K562 (cell line): ENCODE results near the gene GZMM. TPM values are rescaled to one million over a fixed set of nuclear protein-coding genes. Genes with fewer than 3 reads are reported as not detected.

Experiments
- BRD9 ChIP-seq: fragments of 450-650 bp; IDR thresholded peaks from 2 replicates; pipeline ENCODE4 v1.6.1; 2018; ENCODE audit warnings: low read depth; ENCODE audit not compliant: partially characterized antibody
- TSC22D4 ChIP-seq: fragments of 450-650 bp; IDR thresholded peaks from 2 replicates; pipeline ENCODE4 v1.6.1; 2016; ENCODE audit warnings: missing genetic modification characterization, missing biosample characterization, control low read depth
- ZBTB8A ChIP-seq: fragments of 450-650 bp; IDR thresholded peaks from 2 replicates; pipeline ENCODE4 v1.6.1; 2018; ENCODE audit warnings: mild to moderate bottlenecking, moderate library complexity; ENCODE audit not compliant: partially characterized antibody
- ZNF263 ChIP-seq: sonication (generic); formaldehyde crosslinking; IDR thresholded peaks from 2 replicates; pipeline ENCODE4 v1.8.0; 2022; ENCODE audit warnings: mild to moderate bottlenecking, missing genetic modification reagents, borderline replicate concordance
- polyA plus RNA-seq, 8 experiments: library from polyadenylated mRNA; depleted of rRNA in 4 of 8; stranded (reverse) in 5 of 8; unstranded in 3 of 8; fragments of >200 nt; fragmentation: Nextera tagmentation in 2 of 8; fragmentation: Illumina TruSeq in 1 of 8; extraction: Ambion mirVana in 2 of 8; extraction: Trizol in 1 of 8; gene quantifications; 2 replicates each; pipeline versions ENCODE4 v1.2.1 to v1.2.3, GENCODE V29; 2011 to 2014; ENCODE audit warnings: inconsistent platforms in 1 of 8, missing spikeins in 1 of 8
- total RNA-seq, 7 experiments: library from RNA; depleted of rRNA in 6 of 7; stranded (reverse); fragments of >200 nt in 6 of 7; fragmentation: Illumina TruSeq in 2 of 7; extraction: Trizol in 2 of 7; gene quantifications; 2 replicates each; pipeline versions ENCODE4 v1.2.1 to v1.2.3, GENCODE V29; 2011 to 2021; ENCODE audit warnings: low replicate concordance in 1 of 7
- TF ChIP-seq, protein P1 (sequence below): fragments of 250-450 bp; sonication (Bioruptor Pico); IDR thresholded peaks from 2 replicates; pipeline ENCODE4 v1.4.0; 2020; ENCODE audit warnings: mild to moderate bottlenecking, moderate library complexity
- TF ChIP-seq, protein P2 (sequence below): fragments of 450-650 bp; formaldehyde crosslinking; IDR thresholded peaks from 2 replicates; pipeline ENCODE4 v1.4.0; 2020; ENCODE audit warnings: mild to moderate bottlenecking, moderate library complexity

GZMM gene
- total and polyA plus RNA-seq, 9 of the 15 experiments (the other 6 are each of a cell fraction or from before 2014, with no cell fraction given) = 0.08 to 2.6 (median 0.70) TPM; not detected in 2

DNA sequence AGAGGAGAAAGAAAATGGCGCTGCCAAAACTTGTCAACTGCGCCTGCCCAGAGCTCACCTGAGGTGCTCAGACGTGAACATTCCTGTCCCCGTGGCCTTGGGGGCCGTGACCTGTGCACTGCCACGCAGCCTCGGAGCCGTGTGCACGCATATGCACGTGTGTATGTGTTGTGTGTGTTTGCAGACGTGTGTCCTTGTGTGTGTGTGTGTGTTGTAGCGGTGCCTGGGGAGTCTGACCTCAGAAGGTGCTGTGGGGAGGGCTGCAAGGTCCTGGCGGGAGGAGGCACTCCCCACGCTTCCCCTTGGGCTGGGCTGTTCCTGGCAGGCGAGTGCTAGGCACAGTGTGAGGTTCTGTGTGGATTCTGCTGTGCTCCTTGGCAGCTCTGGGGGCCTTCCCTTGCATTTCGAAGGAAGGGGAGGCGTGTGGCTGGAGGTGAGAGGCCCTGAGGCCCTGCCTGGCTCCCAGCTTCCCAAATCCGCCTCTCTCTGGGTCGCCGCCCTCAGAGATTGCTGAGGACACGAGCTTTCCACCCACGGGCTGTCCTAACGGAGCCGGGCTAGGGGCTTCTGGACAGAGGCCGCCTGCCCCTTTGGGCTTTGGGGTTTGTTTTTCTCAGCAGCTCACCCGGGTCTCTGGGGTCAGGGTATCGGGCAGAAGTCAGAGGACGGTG is 33.0 kb downstream of the GZMM start (continued):
- no peak for TF ChIP-seq TSC22D4 (tag)
- TF ChIP-seq, protein P1, sequence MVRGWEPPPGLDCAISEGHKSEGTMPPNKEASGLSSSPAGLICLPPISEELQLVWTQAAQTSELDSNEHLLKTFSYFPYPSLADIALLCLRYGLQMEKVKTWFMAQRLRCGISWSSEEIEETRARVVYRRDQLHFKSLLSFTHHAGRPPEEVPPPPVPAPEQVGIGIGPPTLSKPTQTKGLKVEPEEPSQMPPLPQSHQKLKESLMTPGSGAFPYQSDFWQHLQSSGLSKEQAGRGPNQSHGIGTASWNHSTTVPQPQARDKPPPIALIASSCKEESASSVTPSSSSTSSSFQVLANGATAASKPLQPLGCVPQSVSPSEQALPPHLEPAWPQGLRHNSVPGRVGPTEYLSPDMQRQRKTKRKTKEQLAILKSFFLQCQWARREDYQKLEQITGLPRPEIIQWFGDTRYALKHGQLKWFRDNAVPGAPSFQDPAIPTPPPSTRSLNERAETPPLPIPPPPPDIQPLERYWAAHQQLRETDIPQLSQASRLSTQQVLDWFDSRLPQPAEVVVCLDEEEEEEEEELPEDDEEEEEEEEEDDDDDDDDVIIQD (CRISPR knock-in tag) = no peak
- TF ChIP-seq ZBTB8A = no peak
- no peak for TF ChIP-seq BRD9
- TF ChIP-seq ZNF263 (CRISPR knock-in tag) = no peak
- TF ChIP-seq, protein P2, sequence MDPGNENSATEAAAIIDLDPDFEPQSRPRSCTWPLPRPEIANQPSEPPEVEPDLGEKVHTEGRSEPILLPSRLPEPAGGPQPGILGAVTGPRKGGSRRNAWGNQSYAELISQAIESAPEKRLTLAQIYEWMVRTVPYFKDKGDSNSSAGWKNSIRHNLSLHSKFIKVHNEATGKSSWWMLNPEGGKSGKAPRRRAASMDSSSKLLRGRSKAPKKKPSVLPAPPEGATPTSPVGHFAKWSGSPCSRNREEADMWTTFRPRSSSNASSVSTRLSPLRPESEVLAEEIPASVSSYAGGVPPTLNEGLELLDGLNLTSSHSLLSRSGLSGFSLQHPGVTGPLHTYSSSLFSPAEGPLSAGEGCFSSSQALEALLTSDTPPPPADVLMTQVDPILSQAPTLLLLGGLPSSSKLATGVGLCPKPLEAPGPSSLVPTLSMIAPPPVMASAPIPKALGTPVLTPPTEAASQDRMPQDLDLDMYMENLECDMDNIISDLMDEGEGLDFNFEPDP = no peak
